Measurements from ENCODE around the gene LRRC28. TPM values are rescaled to one million over a fixed set of nuclear protein-coding genes. Genes with fewer than 3 reads are reported as not detected.
A peak's percentile ranks its signal among the peaks of the same experiment; 100 is the strongest.

Gene LRRC28
- total and polyA plus RNA-seq, 2 experiments from 2014 or later, result 24.9 to 45.5 TPM

DNA sequence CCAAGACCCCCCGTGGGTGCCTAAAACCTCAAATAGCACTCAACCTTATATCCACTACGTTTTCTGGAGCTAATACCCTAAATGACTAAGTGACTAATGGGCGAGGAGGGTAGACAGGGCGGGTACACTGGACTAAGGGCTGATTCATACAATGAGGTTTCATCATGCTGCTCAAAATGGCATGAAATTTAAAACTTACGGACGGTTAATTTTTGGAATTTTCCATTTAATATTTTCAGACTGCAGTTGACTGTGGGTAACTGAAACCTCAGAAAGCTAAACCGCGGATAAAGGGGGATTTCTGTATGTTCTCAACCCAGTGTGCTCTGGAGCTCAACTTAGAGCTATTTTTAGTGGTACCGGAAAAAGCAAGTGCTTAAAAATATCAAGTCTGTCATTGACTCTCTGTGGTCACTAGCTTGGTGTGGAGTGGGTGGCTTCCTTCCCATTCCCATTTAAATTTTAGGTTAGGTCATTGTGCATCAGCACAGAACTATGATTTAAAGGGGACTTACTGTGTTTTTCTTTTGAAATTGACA lies 72.9 kb downstream of the LRRC28 start:
- Histone ChIP-seq H3K9me3 (ENCODE audit: low read depth) (no peaks in the 10 kb centered on the region), H3K4me3 (no peak overlapping the region), H3K4me1 (ENCODE audit: low read depth) (peaks cover 34% of the 10 kb centered on the region), H3K27ac (peak overlapping the region; percentile 84), H3K36me3 (no peaks in the 10 kb centered on the region), H3K27me3 (no peaks in the 10 kb centered on the region)
- TF ChIP-seq, protein P1, sequence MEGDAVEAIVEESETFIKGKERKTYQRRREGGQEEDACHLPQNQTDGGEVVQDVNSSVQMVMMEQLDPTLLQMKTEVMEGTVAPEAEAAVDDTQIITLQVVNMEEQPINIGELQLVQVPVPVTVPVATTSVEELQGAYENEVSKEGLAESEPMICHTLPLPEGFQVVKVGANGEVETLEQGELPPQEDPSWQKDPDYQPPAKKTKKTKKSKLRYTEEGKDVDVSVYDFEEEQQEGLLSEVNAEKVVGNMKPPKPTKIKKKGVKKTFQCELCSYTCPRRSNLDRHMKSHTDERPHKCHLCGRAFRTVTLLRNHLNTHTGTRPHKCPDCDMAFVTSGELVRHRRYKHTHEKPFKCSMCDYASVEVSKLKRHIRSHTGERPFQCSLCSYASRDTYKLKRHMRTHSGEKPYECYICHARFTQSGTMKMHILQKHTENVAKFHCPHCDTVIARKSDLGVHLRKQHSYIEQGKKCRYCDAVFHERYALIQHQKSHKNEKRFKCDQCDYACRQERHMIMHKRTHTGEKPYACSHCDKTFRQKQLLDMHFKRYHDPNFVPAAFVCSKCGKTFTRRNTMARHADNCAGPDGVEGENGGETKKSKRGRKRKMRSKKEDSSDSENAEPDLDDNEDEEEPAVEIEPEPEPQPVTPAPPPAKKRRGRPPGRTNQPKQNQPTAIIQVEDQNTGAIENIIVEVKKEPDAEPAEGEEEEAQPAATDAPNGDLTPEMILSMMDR (IDR thresholded peaks at IDR 0.05; ENCODE audit: low read depth, low read length), result no peak
- peak; percentile 56 to 59 for DNase-seq (ENCODE audit: low read depth in 1 of 2, low spot score in 1 of 2)

DNA sequence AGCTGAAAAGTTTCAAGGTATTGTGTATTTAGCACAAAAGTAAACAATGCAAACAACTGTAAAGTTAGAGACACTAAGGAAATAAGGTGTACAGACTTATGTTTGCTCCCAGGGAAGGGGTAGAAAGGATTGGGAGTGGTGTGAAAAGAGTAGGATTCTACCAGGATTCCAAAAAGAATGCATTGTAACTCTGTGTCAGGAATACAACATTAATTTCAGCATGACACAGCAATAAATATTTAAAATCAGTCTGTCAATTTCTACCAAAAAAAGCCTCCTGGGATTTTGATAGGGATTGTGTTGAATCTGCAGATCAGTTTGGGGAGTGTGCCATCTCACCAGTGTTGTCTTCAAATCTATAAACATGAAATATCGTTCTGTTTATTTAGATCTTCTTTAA lies 73.4 kb downstream of the LRRC28 start:
- DNase-seq (ENCODE audit: low read depth in 1 of 2, low spot score in 1 of 2), result no peak
- peaks cover 34% of the 10 kb centered on the region for H3K4me1 ChIP-seq (ENCODE audit: low read depth)
- no peaks in the 10 kb centered on the region for H3K9me3 ChIP-seq (ENCODE audit: low read depth)
- H3K36me3 ChIP-seq, result no peaks in the 10 kb centered on the region
- peak overlapping the region; percentile 84 for H3K27ac ChIP-seq
- no peak overlapping the region for H3K4me3 ChIP-seq
- H3K27me3 ChIP-seq, result no peaks in the 10 kb centered on the region
- TF ChIP-seq, protein P1 (IDR thresholded peaks at IDR 0.05; ENCODE audit: low read depth, low read length), result no peak

DNA sequence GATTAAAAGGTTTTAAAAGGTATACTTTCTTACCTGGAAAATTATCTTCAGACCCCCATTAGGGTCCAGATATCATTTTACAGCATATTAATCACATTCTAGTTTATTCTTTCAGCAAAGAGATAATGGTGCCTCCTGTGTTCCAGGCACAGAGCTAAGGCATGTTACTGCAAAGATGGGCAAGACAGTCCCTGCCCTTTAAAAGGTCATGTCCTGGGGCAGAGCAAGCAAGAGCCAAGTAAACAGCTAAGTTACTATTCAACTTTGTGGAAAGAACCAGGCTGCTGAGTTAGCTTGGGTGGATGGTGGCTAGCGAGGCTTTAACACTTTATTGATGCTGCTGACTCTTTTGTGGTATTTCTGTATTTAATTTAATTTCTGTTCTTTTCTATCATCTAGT lies 75.0 kb downstream of the LRRC28 start:
- Histone ChIP-seq H3K9me3 (ENCODE audit: low read depth) (no peaks in the 10 kb centered on the region), H3K27me3 (no peaks in the 10 kb centered on the region), H3K4me3 (no peak overlapping the region), H3K27ac (no peak overlapping the region), H3K36me3 (no peaks in the 10 kb centered on the region), H3K4me1 (ENCODE audit: low read depth) (peaks cover 34% of the 10 kb centered on the region)
- TF ChIP-seq, protein P1 (IDR thresholded peaks at IDR 0.05; ENCODE audit: low read depth, low read length), result no peak
- no peak for DNase-seq (ENCODE audit: low read depth in 1 of 2, low spot score in 1 of 2)

DNA sequence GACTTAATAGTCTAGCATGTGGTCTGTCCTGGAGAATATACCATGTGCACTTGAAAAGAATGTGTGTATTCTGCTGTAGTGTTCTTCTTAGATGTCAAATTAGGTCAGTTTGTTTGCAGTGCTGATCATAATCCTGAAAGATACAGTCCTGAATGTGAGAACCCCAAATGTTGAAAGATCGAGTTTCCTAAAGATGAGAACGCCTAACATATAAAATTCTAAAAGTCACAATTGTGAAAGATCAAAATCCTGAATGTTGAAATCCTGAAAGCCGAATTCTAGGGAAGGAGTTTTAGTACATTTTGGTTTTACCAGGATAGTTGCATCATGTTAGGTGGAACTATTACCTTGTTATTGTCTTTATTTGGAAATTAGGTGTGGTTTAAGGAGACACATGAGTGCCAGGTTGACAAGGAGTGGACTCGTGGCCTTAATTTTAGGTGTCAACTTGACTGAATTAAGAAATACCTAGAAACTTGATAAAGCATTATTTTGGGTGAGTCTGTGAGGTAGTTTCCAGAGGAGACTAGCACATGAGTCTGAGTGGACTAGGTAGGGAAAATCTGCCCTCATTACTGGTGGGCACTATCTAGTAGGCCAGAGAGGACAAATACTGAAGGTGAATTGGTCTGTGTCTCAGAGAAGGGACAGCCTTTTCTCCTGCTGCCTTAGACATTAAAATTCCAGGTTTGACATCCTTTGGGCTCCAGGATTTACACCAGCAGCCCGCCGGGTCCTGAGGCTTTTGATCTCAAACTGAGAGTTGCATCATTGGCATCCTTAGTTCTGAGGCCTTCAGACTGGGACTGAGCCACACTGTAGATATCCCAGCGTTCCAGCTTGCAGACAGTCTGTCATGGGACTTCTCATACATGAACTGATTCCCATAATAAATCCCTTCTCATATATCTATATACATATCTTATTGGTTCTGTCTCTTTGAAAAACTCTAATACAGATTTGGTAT lies 77.1 kb downstream of the LRRC28 start:
- TF ChIP-seq, protein P1 (IDR thresholded peaks at IDR 0.05; ENCODE audit: low read depth, low read length), result no peak
- DNase-seq (ENCODE audit: low read depth in 1 of 2, low spot score in 1 of 2), result no peak

GRCh38 chr15:99331381-99331780 lies 80.1 kb downstream of the LRRC28 start:
- TF ChIP-seq, protein P1 (IDR thresholded peaks at IDR 0.05; ENCODE audit: low read depth, low read length), result no peak

More for the DNA sequence above, 77.1 kb downstream of the LRRC28 start:
- no peaks in the 10 kb centered on the region for H3K9me3 ChIP-seq (ENCODE audit: low read depth)
- H3K4me1 ChIP-seq (ENCODE audit: low read depth), result peaks cover 24% of the 10 kb centered on the region
- no peaks in the 10 kb centered on the region for H3K36me3 ChIP-seq
- H3K27me3 ChIP-seq, result no peaks in the 10 kb centered on the region
- H3K4me3 ChIP-seq, result no peak overlapping the region
- H3K27ac ChIP-seq, result no peak overlapping the region

More at GRCh38 chr15:99331381-99331780, 80.1 kb downstream of the LRRC28 start:
- Histone ChIP-seq H3K4me3 (no peak overlapping the region), H3K27ac (no peak overlapping the region), H3K4me1 (ENCODE audit: low read depth) (peaks cover 4% of the 10 kb centered on the region), H3K36me3 (no peaks in the 10 kb centered on the region), H3K9me3 (ENCODE audit: low read depth) (no peaks in the 10 kb centered on the region), H3K27me3 (no peaks in the 10 kb centered on the region)
- no peak for DNase-seq (ENCODE audit: low read depth in 1 of 2, low spot score in 1 of 2)
